ENCODE measurements around the gene SSR3.
"Not testable (repeated sequence)": the region's sequence is repeated elsewhere in the genome, so short reads cannot be mapped to it uniquely, and the experiment has no call there.

SSR3 gene

DNA sequence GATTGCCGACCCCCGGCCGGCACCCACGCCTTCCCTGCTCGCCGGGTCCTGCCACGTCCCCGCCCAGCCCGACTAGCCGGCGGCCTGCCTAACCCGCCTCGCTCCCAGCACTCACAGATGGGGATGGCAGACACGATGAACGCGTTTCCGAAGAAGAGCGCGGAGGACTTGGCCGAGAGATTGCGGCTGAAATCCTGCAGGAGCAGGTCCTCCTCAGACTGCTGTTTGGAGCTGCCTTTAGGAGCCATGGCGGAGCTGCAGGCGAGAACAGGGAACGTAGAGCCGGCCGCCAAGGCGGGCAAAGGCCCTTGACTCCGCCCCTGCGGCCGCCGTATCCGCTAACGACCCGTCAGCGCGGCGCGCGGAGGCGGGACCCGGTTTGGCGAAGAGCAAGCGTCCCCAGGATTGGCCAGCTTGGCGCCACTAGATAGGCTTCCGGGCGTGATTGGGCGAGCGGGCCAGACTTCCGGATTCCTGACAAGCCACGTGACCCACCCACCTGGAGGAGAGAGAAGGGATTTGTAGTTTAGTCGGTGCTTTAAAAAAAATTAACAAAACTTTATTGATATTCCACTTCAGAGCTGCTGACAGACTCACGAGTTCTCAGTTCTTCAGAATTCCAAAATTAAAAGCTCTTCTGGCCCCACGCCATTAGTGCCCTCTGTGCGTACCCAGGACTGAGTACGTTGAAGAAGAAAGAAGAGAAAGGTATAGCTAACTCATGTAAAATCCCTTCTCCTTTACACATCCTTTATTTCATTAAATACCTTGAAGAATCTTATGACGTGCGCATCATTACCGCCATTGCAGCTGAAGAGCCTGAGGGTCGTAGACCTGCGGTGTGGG lies at the start of gene SSR3:
Gene SSR3, minus strand, starts transcription at position 276 of the 846 bp plus-strand sequence. Its CDS starts 28 bp downstream, at position 248.
- peak; percentile 92 for DNase-seq

DNA sequence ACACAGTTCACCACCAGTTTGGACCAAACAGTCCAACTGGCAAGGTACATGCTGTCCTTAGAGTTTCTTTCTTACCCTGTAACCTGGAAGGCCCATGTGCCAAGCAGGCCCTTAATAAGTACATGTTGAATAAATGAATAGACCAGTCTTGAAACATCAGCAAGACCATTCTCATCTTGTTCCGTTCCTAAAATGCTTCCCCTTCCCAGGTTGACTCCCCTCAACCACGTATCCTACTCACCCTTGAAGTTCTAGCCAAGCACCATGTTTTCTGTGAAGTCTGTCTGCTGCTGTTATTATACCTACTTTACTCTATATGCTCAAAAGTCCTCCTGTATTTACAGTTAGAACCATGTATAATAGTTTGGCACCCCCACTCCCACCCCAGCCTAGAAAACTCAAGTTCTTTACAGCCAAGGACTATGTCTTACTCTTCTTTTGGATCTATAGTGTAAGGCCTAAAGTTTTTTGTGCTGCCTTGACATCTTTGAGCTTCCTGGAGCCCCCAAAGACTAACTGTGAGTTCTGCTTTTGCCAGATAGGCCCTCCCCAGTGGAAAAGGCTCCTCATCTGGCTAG lies 49.2 kb upstream of the SSR3 start:
- DNase-seq: no peak

DNA sequence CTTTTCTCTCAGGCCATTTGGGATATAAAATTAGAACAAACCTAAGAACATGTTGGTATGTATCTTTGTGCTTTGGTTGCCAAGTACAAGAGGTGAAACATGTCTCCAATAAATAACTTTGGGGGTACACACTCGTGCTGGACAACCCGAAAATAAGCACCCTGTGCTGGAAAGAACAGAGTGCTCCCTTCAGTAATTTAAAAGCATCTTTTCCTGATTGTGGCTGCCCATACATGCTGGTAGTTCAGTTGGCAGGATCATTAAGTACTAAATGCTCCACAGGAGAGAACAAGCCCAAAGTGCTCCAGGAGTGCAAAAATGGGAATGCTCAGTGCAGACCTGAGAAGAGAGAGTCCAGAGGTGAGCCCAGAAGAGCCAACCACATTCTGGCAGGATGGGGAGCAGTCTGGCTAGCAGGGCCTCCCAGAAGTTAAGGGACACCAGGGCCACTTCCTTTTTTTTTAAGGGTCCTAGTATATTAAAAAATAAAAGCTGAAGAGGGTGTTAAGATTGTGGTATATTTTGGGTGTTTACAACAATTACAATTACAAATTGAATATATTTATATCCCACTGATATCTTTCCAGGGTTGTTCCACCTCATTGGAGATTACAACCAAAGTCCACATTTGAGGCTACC lies 48.6 kb upstream of the SSR3 start:
- no peak for DNase-seq

DNA sequence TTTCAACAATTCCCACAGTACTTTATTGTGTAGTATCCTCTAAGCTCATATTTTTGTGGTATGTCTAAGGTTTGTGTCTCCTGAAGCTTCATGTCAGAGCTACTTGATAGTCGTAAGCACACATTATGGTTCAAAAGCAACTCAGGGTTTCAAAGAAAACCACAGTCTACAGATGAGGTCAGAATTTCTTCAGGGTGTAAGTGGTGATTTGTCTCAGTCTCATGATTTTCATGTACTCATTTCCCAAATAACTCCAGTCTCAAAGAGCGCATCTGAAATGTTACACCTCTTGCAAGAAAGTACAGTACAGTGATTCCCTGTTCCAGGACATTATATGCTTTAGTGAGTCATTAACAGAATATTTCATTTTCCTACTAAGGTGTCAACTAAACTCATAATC lies 47.5 kb upstream of the SSR3 start:
- DNase-seq: no peak

DNA sequence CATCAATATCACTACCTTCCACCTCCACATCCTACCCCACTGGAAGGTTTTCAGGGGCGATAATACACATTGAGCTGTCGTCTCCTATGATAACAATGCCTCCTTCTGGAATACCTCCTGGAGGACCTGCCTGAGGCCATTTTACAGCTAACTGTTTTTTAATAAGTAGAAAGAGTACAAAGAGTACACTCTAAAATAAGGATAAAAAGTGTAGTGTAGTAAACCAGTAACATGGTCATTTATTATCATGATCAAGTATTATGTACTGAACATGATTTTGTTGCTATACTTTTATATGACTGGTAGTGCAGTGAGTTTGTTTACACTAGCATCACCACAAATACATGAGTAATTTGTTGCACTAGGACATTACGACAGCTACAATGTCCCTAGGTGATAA lies 46.6 kb upstream of the SSR3 start:
- no peak for DNase-seq

DNA sequence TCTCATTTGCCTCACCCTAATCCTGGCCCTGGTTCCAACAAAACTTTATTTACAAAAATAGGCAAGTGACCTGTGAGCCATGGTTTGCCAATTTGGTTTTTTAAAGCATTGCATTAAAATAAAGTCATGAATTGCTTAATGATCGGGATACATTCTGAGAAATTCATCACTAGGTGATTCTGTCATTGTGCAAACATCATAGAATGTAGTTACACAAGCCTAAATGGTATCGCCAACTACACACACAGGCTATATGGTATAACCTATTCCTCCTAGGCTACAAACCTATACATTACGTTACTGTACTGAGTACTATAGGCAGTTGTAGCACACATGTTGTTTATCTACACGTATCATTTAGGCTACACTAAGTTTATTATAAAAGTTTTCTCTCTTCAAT lies 45.9 kb upstream of the SSR3 start:
- DNase-seq: no peak

DNA sequence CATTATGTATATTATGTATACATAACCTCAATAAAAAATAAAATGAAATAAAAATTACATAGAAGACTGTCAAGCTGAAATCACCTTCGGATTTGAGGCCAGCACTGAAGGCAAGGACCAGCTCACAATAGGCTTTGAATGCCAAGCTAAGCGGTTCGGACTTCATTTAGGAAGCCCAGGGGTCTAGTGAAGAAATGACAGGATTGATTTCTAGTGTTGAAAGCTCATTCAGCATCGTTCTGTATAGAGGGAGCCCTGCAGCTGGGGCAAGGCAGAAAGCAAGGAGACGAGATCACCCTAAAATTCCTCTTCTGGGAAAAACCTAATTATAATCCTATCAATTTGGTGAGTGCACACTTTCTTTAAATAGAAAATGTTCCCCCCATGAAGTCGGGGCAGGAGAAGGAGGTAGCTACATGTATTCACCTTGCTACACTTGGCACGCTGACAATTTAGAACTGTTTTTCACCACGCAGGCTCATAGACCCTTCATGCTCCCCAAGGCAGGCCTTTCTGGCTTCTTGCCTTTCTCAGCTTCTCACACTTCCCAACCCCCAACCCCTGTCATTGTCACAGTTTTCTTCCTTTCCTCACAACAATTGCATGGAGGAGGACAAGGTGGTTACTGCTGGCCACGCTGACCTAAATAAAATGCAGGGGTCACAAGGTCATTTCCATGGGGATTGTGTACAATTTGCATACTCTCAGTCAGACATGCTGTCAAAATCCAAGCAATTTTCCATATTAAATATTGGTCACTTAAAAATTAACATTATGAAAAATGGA lies 44.4 kb upstream of the SSR3 start:
- no peak for DNase-seq

DNA sequence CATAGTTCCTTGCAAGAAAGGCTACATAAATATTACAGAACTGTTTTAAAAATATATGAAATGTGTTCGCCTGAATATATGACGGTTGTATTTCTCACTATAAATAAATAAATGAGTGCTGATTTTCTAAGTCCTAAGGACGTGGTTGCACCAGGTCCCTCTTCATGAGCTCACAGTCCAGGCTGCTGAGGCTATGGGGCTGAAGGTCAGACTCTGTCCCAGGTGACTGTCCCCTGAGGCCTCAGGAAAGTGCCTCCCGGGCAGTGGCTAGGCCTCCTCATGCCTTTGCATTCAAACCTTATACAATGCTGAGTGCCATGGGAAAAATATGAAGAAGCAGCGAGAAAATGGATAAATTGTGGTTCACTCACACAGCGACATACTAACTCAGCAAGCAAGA lies 43.5 kb upstream of the SSR3 start:
- no peak for DNase-seq

DNA sequence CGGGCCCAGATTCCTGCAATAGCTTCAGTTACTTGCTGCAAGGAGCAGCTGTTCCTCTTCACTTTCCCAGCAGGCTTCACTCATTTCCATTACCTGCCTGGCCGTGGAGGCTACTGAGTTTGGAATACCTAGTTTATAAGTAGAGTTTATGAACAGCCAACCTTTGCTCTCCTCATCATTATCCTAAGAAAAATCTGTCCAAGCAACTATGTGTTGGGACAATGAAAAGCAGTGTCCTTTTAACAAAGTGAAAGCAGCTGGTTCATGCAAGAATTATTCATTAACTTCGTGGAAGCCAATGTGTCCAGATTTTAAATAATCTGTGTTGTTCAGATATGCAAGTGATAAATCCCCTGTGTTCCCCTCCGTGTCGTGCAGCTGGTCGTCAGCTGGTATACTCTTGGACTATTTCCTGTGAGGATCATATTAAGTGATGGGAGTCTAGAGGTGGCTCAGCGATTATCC lies 39.3 kb upstream of the SSR3 start:
- DNase-seq: no peak

DNA sequence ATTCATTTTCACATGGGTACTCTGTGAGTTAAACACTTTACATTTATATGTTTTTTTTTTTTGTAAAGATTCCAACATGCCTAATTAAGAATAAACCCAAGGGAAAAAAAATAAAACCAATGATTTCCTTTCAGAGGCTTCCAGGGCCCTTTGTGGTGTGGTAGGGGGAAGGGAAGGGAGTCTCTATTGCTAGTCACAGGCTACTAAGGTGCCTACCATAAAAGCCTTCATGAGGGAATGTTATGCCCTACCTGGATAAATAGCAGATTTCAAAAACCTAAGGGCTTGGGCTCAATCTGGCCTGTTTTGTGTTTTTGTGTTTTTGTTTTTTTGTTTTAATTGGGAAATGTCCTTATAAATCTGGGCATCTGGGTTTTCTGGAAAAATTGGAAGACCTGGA lies 38.9 kb upstream of the SSR3 start:
- DNase-seq: no peak

DNA sequence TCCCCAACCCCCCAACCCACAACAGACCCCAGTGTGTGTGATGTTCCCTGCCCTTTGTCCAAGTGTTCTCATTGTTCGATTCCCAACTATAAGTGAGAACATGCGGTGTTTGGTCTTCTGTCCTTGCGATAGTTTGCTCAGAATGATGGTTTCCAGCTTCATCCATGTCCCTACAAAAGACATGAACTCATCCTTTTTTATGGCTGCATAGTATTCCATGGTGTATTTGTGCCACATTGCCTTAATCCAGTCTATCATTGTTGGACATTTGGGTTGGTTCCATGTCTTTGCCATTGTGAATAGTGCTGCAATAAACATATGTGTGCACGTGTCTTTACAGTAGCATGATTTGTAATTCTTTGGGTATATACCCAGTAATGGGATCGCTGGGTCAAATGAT lies 34.9 kb upstream of the SSR3 start:
- not testable (repeated sequence) for DNase-seq

DNA sequence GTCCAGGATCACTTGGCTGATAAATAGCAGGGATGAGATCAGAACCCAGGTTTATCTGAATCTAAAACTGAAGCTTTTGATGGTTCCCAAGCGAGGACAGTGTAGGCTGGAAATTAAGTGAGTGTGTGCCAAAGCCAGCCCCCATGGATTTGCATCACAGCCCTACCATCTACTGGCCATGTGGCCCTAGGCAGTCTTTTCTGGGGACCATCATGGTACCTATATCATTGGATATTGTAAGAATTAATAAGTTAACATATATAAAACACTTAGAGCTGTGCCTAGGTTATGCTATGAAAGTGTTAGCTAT lies 32.8 kb upstream of the SSR3 start:
- no peak for DNase-seq

DNA sequence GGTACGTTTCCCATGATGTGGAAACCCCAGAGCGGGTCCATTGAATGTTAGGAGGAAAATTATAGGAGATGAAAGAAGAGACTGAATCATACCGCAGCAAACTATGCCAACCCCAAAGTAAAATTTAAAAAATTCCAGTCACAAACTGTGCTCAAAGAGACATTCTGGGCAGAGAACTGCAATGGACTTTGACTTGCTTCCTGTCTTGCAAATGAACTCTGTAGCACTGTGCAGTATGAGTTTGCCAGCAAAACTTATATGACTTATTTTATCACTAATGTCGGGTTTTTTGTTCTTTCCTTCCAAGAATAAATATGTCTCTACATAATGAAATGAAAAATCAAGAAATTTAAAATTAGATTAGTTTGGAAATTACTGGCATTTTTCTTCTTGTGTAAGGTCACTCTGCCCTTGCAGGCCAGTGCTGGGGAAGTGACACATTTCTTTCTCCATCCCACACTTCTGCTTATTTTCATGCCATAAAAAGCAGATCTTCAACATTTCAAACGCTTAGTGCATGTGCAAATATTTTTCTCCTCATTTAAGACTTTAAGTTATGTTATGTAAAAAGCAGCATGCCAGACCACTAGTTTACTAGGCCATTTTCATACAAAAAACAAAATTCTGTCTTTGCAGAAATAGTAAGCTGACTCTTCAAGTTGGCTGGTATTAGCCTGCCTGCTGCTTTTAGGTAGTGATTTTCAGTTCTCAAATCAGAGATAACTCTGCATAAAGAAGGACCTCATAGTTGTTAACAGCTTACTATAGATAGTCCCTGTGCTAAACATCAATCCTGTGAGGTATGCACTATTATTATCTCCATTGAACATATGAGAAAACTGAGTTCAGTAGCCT lies 32.2 kb upstream of the SSR3 start:
- DNase-seq: peak; percentile 49

DNA sequence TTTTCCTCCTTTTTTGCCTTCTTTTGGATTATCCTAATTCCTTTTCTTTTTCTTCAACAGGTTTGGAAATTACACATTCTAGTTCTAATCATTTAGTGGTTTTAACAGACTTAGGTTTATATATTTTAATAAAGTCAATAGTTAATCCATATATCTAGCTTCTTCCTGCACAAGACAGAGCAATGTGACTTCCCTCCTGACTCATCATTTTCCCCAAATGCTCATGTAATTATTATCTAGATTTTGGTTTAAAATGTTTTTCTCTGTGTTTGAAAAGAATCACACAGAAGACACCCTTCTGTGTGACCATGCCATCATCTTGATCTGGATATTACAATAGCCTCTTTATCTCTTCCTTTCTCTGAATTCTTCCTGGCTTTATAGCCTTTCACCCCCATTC lies 28.6 kb upstream of the SSR3 start:
- DNase-seq: no peak

DNA sequence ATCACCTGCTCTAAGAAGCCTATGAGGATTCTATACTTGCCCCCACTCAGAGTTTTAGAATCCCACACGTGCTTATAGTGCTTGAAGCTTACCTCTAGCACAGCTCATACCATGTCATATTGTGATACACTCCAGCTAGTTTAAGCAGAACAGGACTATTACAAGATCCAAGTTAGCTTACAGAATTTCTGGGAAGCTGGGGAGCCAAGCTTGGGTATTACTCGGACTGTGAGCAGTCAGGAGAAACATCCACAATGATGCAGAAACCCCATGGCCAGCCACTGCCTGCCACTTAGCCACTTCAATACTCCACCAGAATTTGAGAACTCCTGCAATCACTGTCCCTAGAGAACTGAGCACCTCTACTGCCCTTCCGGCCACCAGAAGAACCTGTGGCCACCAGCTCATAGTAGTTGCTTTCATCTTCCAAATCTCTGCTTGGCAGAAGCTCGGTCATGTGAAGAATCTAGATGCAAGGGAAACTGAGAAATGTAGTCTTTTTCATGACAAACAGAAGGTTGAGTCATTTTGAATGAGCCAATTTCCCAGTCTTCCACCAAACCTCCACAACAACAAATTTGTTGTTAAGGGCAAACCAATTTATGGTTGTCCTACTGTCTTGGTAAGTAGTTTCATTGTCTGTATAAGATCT lies 27.7 kb upstream of the SSR3 start:
- DNase-seq: no peak

DNA sequence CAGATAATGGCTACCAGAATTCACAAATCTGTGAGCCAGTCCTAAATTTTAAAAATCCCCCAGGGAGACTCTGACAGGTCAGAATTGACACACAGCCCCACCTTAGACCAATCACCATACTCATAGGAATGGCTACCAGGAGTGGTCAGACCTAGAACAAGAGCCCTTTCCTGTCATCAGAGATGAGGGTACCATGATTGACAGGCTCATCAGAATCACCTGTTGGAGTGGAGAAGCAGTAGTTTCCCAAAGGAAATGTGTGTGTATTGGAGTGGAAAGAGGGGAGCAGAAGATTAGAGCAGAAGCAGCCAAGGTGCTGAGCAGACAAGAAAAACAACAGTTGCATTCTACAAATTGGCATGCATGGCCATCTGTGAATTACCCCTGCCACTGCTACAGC lies 27.0 kb upstream of the SSR3 start:
- no peak for DNase-seq

DNA sequence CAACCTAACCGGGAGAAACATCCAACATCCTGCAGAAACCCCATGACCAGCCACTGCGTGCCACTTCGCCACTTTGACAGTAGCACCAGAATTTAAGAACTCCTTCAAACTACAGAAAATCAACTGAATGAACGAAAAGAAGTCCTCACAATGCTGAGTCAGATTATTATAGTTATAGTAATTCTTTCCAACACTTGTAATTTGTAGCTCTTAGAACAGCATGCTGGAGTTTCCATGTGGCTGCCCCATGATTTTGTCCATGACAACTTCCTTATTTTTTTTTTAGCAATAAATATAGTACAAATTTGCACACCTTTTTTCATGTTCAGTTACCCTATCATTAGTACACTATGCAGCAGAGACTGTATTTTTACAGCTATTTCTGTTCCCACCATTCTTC lies 26.1 kb upstream of the SSR3 start:
- DNase-seq: no peak

DNA sequence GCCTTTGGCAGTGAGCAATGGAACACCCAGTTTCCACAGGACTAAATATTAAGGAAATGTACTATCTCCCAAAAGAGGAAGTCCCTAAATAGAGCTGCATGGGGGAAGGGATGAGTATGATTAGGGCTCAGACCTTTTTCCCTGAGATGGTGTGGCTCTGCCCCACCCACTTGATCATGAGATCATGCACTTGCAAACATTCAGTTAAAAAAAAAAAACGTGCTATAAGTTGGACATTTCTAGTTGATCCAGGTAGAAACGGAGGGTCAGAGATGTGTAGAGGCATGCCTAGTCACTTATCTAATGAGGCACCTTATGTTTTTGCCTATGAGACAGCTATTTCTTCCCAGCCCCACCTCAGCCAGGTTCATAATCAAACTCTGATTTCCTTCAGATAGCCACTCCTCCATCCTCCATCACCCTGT lies 24.5 kb upstream of the SSR3 start:
- no peak for DNase-seq

DNA sequence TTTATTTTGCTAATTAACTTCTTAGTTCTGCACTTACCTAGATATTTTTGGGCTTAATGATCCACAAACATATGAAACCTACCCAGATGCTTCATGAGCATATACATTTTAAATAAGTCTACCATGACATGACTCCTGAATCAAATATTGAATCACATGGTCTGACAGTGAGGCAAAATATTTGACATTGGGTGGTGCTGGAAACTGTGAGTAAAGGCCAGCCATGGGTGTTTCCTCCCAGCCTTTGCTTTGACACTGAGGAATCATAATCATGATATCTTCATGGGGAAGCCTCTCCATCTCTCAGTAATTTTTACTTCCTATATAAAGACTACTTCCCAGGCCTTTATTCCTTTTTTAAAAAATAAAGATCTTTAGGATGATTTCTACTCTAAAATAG lies 22.8 kb upstream of the SSR3 start:
- no peak for DNase-seq

DNA sequence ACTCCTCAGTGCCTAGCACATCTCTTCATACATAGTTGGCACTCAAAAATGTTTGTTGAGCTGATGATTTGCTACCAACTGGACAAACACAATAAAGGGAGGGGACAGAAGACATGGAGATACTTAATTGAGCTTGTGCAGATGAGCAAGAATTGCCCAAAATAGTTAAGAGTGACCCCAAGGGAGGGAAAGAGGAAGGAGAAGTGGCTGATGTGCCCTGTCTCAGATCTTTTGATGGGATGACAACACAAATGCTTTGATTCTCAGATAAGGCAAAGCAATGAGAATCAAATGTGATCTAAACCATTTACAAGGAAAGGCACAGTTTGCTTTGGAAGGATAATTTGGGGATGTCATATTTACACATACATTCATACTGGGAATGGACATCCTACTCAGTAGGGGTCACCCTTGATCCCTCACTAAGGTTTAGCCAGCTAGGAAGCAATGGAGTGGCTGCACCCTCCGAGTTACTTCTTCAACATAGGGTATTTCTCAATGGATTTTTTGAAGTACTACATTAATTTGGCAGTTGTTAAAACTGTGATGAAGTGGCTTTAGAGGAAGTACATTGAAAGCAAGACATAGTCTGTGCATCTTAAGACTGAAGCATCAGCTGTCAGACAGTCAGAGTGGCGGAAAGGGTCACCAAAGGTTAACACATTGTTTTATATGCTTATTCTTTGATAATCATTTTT lies 21.9 kb upstream of the SSR3 start:
- DNase-seq: no peak

DNA sequence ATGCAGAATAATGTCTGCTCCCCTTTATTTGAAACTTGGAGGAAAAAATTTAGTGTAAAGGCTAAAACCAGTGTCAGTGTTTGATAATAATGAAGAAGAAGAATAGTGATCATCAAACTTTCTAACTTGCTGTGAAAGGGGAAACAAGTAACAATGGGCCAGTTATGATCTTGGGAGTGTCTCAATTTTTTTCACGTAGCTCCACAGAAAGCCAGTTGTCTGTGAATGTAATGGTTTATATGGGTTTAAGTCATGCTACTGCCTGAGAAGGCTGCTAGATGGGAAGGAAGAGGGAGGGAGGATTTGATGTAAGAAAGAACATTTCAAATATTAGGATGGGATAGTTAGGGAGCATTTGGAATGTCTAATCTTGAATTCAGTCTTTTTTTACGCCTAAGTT lies 21.1 kb upstream of the SSR3 start:
- DNase-seq: no peak
